Activated CD4-positive, alpha-beta memory T cell treated with anti-CD3 and anti-CD28 coated beads, Interleukin-2, amount 10 ng/mL, durations not matched to agents 7 days and 5 days (primary cell): ENCODE data around the gene CASK. TPM values are rescaled to one million over a fixed set of nuclear protein-coding genes. Genes with fewer than 3 reads are reported as not detected.
A peak's percentile ranks its signal among the peaks of the same experiment; 100 is the strongest.

Source experiments
- CTCF ChIA-PET: fragments of 350-600 bp; sonication (Branson Sonifier 250); formaldehyde crosslinking; loops from one replicate; lab custom pipeline; 2021; ENCODE audit warnings: antibody characterized with exemption, inconsistent platforms; lab: Charles Lee
- POLR2A ChIA-PET: fragments of 350-600 bp; sonication (Branson Sonifier 250); formaldehyde crosslinking; loops from one replicate; lab custom pipeline; 2021; ENCODE audit warnings: antibody characterized with exemption; lab: Charles Lee
- DNase-seq: peaks from one replicate; pipeline ENCODE4 v3.0.0-alpha.2; 2020
- H3K27ac Mint-ChIP-seq: one replicate; pipeline ENCODE4 v1.8.0; 2021; ENCODE audit warnings: mild to moderate bottlenecking, mixed read lengths
- H3K27me3 Mint-ChIP-seq: one replicate; pipeline ENCODE4 v1.8.0; 2021; ENCODE audit warnings: mixed read lengths
- H3K36me3 Mint-ChIP-seq: one replicate; pipeline ENCODE4 v1.8.0; 2021; ENCODE audit warnings: low read depth, mixed read lengths
- H3K4me1 Mint-ChIP-seq: one replicate; pipeline ENCODE4 v1.8.0; 2021; ENCODE audit warnings: mixed read lengths
- H3K4me3 Mint-ChIP-seq: one replicate; pipeline ENCODE4 v1.8.0; 2021; ENCODE audit warnings: mild to moderate bottlenecking, mixed read lengths
- H3K9me3 Mint-ChIP-seq: one replicate; pipeline ENCODE4 v1.8.0; 2021; ENCODE audit warnings: mixed read lengths
- total RNA-seq, 2 experiments: library from RNA; stranded (reverse); gene quantifications; one replicate each; pipeline ENCODE4 v1.2.3, GENCODE V29; 2021

The CASK gene
- total RNA-seq, 2 experiments from 2014 or later: 30.1 to 32.7 TPM

- Mint-ChIP-seq H3K27ac (no peak overlapping the region), H3K4me1 (peaks cover 28% of the 10 kb centered on the region)
- POLR2A ChIA-PET: no interaction called here
Observed at GRCh38 chrX:41796046-41796445, 127.3 kb downstream of the CASK start.

GRCh38 chrX:41789374-41789773, 134.0 kb downstream of the CASK start:
- no peak for DNase-seq
- no peak overlapping the region for H3K4me3 Mint-ChIP-seq
- H3K36me3 Mint-ChIP-seq: peaks cover 13% of the 10 kb centered on the region
- H3K27ac Mint-ChIP-seq: no peak overlapping the region
- H3K4me1 Mint-ChIP-seq: peaks cover 5% of the 10 kb centered on the region
- H3K27me3 Mint-ChIP-seq: no peaks in the 10 kb centered on the region
- no peaks in the 10 kb centered on the region for H3K9me3 Mint-ChIP-seq
- POLR2A ChIA-PET: no interaction called here
- CTCF ChIA-PET: interaction anchor here (1.1 kb wide), 1 partner anchor 10 kb away, joined by 3 read pairs; no protein-coding TSS in a partner anchor

More at GRCh38 chrX:41796046-41796445, 127.3 kb downstream of the CASK start:
- CTCF ChIA-PET: interaction anchor here (1.5 kb wide), 1 partner anchor 14 kb away, joined by 3 read pairs; no protein-coding TSS in a partner anchor
- Mint-ChIP-seq H3K27me3 (no peaks in the 10 kb centered on the region), H3K4me3 (no peak overlapping the region), H3K9me3 (no peaks in the 10 kb centered on the region), H3K36me3 (peaks cover 4% of the 10 kb centered on the region)
- DNase-seq: no peak

- H3K27ac Mint-ChIP-seq: no peak overlapping the region
- no peaks in the 10 kb centered on the region for H3K27me3 Mint-ChIP-seq
- ChIA-PET POLR2A (no interaction called here), CTCF (no interaction called here)
- peaks cover 7% of the 10 kb centered on the region for H3K4me1 Mint-ChIP-seq
- no peaks in the 10 kb centered on the region for H3K9me3 Mint-ChIP-seq
- DNase-seq: no peak
- peaks cover 16% of the 10 kb centered on the region for H3K36me3 Mint-ChIP-seq
- H3K4me3 Mint-ChIP-seq: no peak overlapping the region
Observed at GRCh38 chrX:41785685-41786084, 137.7 kb downstream of the CASK start.

DNA sequence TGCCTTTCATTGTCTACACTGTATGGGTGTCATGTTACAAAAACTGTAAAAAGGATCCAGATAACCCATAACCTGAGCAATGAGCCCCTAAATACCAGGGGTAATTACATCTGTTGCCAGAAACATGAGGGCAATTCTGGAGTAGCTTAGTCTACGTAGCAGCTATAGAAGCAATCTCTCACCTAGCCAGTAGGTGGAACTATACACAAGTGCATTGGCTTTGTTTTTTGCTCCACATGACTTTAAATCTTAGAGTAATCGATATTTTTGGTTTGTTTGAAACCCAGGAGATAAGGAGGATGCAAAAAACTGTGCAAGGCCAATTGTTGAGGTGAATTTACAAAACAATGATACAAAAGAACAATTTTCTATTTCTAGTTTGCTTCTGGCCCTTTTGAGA, 141.9 kb downstream of the CASK start:
- no peak overlapping the region for H3K27ac Mint-ChIP-seq
- H3K9me3 Mint-ChIP-seq: no peaks in the 10 kb centered on the region
- no peak overlapping the region for H3K4me3 Mint-ChIP-seq
- H3K36me3 Mint-ChIP-seq: peaks cover 10% of the 10 kb centered on the region
- POLR2A ChIA-PET: no interaction called here
- peaks cover 5% of the 10 kb centered on the region for H3K4me1 Mint-ChIP-seq
- CTCF ChIA-PET: interaction anchor here (0.7 to 1.3 kb wide), 8 partner anchors 9 to 1776 kb away, joined by 3 to 6 read pairs (median 3); no protein-coding TSS in a partner anchor
- no peaks in the 10 kb centered on the region for H3K27me3 Mint-ChIP-seq
- DNase-seq: no peak

- no peak for DNase-seq
- Mint-ChIP-seq H3K27me3 (no peaks in the 10 kb centered on the region), H3K4me1 (peaks cover 2% of the 10 kb centered on the region), H3K9me3 (no peaks in the 10 kb centered on the region), H3K4me3 (no peak overlapping the region), H3K27ac (no peak overlapping the region), H3K36me3 (peaks cover 9% of the 10 kb centered on the region)
- CTCF ChIA-PET: no interaction called here
- POLR2A ChIA-PET: no interaction called here
Observed at GRCh38 chrX:41779941-41780340, 143.4 kb downstream of the CASK start.

DNA sequence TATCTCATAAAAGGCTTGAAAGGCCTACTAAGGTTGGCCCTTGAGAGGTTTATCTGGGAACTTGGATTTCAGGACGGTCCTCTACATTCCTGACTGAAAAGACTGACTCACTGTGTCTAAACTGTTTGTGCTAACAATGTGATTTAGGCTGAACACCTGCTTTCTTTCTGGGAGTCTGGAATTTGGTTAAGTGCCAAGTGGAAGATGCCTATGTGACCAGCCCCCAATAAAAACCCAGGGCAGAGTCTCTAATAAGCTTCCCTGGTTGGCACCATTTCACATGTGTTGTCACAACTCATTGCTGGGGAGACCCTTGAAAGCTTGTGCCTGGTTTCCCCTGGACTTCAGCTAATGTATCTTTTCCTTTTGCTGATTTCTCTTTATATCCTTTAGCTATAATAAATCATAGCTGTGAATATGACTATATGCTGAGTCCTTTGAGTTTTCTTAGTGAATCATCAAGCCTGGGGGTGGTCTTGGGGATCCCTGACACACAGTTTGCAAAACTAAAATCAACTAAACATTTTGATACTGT, 144.3 kb downstream of the CASK start:
- CTCF ChIA-PET: no interaction called here
- no peak for DNase-seq
- POLR2A ChIA-PET: no interaction called here
- Mint-ChIP-seq H3K9me3 (no peaks in the 10 kb centered on the region), H3K4me1 (peaks cover 2% of the 10 kb centered on the region), H3K4me3 (no peak overlapping the region), H3K27ac (no peak overlapping the region), H3K36me3 (peaks cover 8% of the 10 kb centered on the region), H3K27me3 (no peaks in the 10 kb centered on the region)

- DNase-seq: no peak
- peaks cover 3% of the 10 kb centered on the region for H3K4me1 Mint-ChIP-seq
- ChIA-PET POLR2A (no interaction called here), CTCF (no interaction called here)
- H3K9me3 Mint-ChIP-seq: no peaks in the 10 kb centered on the region
- H3K4me3 Mint-ChIP-seq: no peak overlapping the region
- peaks cover 3% of the 10 kb centered on the region for H3K36me3 Mint-ChIP-seq
- no peak overlapping the region for H3K27ac Mint-ChIP-seq
- no peaks in the 10 kb centered on the region for H3K27me3 Mint-ChIP-seq
Observed at GRCh38 chrX:41761702-41762101, 161.7 kb downstream of the CASK start.

DNA sequence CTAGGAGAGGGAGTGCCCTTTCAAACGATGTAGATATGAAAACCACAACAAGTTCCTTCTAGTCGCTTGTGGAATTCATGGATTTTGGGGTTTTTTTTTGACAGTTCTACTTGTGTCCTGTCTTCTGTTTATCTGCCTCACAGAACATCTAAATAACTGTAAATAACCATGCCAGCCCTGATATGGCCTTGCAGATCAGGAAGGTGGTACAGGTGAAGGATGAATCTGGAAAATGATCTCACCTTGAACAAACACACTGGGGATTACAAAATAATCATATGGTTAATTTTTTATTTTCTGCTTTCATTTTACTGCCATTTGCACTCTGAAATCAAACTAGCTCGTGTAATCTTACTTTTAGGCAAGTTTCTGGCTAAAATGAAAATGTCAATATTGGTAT, 162.2 kb downstream of the CASK start:
- peaks cover 3% of the 10 kb centered on the region for H3K36me3 Mint-ChIP-seq
- H3K4me3 Mint-ChIP-seq: no peak overlapping the region
- peaks cover 3% of the 10 kb centered on the region for H3K4me1 Mint-ChIP-seq
- POLR2A ChIA-PET: no interaction called here
- H3K27ac Mint-ChIP-seq: no peak overlapping the region
- DNase-seq: no peak
- H3K27me3 Mint-ChIP-seq: no peaks in the 10 kb centered on the region
- CTCF ChIA-PET: interaction anchor here (1.4 kb wide), 1 partner anchor 199 kb away, joined by 3 read pairs; no protein-coding TSS in a partner anchor
- H3K9me3 Mint-ChIP-seq: no peaks in the 10 kb centered on the region

DNA sequence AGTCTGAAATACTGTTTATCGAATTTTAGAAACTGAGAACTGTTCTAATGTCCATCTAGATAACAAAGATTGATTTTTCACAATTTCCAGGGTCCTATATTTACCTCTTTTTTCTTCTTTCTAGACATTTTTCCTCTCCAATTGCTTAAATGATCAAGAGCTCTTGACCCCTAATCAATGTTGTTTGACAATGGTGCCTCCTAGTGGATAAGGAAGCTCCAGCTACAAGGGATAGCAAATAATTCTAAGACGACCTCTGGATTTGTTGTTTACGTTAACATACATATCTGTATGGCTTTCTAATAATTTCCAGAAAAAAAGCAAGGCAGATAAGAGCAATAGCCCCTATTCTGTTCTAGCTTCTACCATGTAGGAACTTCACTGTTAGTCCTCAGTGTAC, 163.5 kb downstream of the CASK start:
- Mint-ChIP-seq H3K36me3 (peaks cover 6% of the 10 kb centered on the region), H3K4me1 (peaks cover 3% of the 10 kb centered on the region), H3K9me3 (no peaks in the 10 kb centered on the region), H3K4me3 (no peak overlapping the region), H3K27ac (no peak overlapping the region), H3K27me3 (no peaks in the 10 kb centered on the region)
- ChIA-PET POLR2A (interaction anchor here (1.2 to 1.6 kb wide), 2 partner anchors 196 to 202 kb away, joined by 3 read pairs; no protein-coding TSS in a partner anchor), CTCF (interaction anchor here (0.8 to 1.5 kb wide), 7 partner anchors 22 to 483 kb away, joined by 3 to 12 read pairs (median 3); no protein-coding TSS in a partner anchor)
- no peak for DNase-seq

GRCh38 chrX:41758401-41758800, 165.0 kb downstream of the CASK start:
- Mint-ChIP-seq H3K4me1 (peaks cover 3% of the 10 kb centered on the region), H3K27me3 (no peaks in the 10 kb centered on the region), H3K36me3 (peaks cover 6% of the 10 kb centered on the region), H3K27ac (no peak overlapping the region), H3K9me3 (no peaks in the 10 kb centered on the region), H3K4me3 (no peak overlapping the region)
- no peak for DNase-seq
- ChIA-PET POLR2A (interaction anchor here (0.7 to 1.6 kb wide), 2 partner anchors 194 to 254 kb away, joined by 3 read pairs; no protein-coding TSS in a partner anchor), CTCF (interaction anchor here (0.7 to 1.1 kb wide), 3 partner anchors 197 to 1904 kb away, joined by 3 to 5 read pairs (median 3); no protein-coding TSS in a partner anchor)

GRCh38 chrX:41750716-41751115, 172.6 kb downstream of the CASK start:
- Mint-ChIP-seq H3K4me3 (no peak overlapping the region), H3K4me1 (no peaks in the 10 kb centered on the region), H3K9me3 (no peaks in the 10 kb centered on the region), H3K27ac (no peak overlapping the region), H3K27me3 (no peaks in the 10 kb centered on the region), H3K36me3 (peaks cover 10% of the 10 kb centered on the region)
- POLR2A ChIA-PET: no interaction called here
- no peak for DNase-seq
- CTCF ChIA-PET: no interaction called here

- Mint-ChIP-seq H3K27ac (no peak overlapping the region), H3K4me3 (no peak overlapping the region), H3K27me3 (no peaks in the 10 kb centered on the region), H3K9me3 (no peaks in the 10 kb centered on the region), H3K36me3 (peaks cover 20% of the 10 kb centered on the region), H3K4me1 (peaks cover 23% of the 10 kb centered on the region)
- ChIA-PET POLR2A (interaction anchor here (1.4 kb wide), 1 partner anchor 20 kb away, joined by 3 read pairs; no protein-coding TSS in a partner anchor), CTCF (interaction anchor here (0.9 kb wide), 1 partner anchor 9 kb away, joined by 3 read pairs; no protein-coding TSS in a partner anchor)
- no peak for DNase-seq
Observed at GRCh38 chrX:41739871-41740270, 183.5 kb downstream of the CASK start.

- Mint-ChIP-seq H3K4me3 (no peak overlapping the region), H3K4me1 (peaks cover 30% of the 10 kb centered on the region), H3K27ac (no peak overlapping the region), H3K9me3 (no peaks in the 10 kb centered on the region), H3K27me3 (no peaks in the 10 kb centered on the region), H3K36me3 (peaks cover 5% of the 10 kb centered on the region)
- DNase-seq: peak; percentile 38
- ChIA-PET POLR2A (no interaction called here), CTCF (no interaction called here)
Observed at GRCh38 chrX:41737065-41737464, 186.3 kb downstream of the CASK start.
